ENCODE data around the gene MTG2. TPM values are rescaled to one million over a fixed set of nuclear protein-coding genes. Genes with fewer than 3 reads are reported as not detected.
A peak's percentile ranks its signal among the peaks of the same experiment; 100 is the strongest.

Gene MTG2
- total and polyA plus RNA-seq, 2 of the 13 experiments (the other 11 are each of a cell fraction or from before 2014, with no cell fraction given) = 20.4 to 37.8 TPM

DNA sequence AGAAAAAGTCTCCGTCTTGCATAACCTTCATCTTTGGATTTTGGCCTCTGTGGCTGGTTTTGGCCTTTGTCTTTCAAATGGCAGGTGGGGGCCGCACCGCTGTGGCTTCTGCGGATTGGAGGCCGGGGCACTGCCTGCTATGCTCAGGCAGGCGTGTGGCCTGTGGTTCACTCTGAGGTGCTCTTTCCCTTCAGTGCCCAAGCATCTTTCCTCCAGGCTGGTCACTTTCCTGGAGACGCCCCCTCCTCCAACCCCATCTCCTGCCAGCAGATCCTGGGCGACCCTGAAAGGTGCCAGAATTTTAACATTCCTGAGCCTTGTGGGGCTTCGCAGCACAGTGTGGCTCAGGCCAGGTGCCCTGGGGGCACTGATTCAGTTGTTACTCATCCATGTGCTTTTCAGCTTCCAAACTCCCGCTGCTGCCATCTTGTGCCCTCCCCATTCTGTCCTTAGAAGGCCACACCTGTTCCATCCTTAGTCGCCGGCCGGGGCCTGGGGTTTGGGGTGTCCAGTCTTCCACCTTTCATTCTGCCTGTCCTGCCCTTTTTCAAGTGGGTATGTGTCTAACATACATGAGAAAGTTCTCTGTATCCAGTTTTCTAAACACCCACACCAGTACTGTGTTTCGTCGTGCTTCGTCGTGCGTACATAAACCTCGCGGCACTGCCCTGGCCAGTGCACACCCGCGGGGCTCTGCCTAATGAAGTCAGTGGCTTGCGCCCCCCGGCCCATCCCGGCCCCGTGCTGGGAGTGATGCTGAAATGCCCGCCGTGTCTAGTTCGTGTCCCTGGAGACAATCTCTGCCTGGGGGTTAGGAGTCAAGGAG lies 27.2 kb upstream of the MTG2 start (continued):
- TF ChIP-seq, protein P1, sequence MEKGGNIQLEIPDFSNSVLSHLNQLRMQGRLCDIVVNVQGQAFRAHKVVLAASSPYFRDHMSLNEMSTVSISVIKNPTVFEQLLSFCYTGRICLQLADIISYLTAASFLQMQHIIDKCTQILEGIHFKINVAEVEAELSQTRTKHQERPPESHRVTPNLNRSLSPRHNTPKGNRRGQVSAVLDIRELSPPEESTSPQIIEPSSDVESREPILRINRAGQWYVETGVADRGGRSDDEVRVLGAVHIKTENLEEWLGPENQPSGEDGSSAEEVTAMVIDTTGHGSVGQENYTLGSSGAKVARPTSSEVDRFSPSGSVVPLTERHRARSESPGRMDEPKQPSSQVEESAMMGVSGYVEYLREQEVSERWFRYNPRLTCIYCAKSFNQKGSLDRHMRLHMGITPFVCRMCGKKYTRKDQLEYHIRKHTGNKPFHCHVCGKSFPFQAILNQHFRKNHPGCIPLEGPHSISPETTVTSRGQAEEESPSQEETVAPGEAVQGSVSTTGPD (CRISPR knock-in tag; IDR thresholded peaks at IDR 0.05) = 0 out of 2 replicates have a peak, but pooled peaks have one; percentile 69
- TF ChIP-seq ZMYM3 (CRISPR knock-in tag; IDR thresholded peaks at IDR 0.05) (0 out of 2 replicates have a peak, but pooled peaks have one; percentile 76), ZNF772 (CRISPR knock-in tag; IDR thresholded peaks at IDR 0.05) (peak; percentile 60; the same call in 1 of the 2 replicates), MTA1 (CRISPR knock-in tag; IDR thresholded peaks at IDR 0.05; ENCODE audit: borderline replicate concordance) (peak; percentile 90), ESRRA (CRISPR knock-in tag; IDR thresholded peaks at IDR 0.05; ENCODE audit: low read depth) (peak; percentile 93; the same call in 1 of the 2 replicates), SALL2 (CRISPR knock-in tag; IDR thresholded peaks at IDR 0.05) (no peak)
- TF ChIP-seq, protein P2, sequence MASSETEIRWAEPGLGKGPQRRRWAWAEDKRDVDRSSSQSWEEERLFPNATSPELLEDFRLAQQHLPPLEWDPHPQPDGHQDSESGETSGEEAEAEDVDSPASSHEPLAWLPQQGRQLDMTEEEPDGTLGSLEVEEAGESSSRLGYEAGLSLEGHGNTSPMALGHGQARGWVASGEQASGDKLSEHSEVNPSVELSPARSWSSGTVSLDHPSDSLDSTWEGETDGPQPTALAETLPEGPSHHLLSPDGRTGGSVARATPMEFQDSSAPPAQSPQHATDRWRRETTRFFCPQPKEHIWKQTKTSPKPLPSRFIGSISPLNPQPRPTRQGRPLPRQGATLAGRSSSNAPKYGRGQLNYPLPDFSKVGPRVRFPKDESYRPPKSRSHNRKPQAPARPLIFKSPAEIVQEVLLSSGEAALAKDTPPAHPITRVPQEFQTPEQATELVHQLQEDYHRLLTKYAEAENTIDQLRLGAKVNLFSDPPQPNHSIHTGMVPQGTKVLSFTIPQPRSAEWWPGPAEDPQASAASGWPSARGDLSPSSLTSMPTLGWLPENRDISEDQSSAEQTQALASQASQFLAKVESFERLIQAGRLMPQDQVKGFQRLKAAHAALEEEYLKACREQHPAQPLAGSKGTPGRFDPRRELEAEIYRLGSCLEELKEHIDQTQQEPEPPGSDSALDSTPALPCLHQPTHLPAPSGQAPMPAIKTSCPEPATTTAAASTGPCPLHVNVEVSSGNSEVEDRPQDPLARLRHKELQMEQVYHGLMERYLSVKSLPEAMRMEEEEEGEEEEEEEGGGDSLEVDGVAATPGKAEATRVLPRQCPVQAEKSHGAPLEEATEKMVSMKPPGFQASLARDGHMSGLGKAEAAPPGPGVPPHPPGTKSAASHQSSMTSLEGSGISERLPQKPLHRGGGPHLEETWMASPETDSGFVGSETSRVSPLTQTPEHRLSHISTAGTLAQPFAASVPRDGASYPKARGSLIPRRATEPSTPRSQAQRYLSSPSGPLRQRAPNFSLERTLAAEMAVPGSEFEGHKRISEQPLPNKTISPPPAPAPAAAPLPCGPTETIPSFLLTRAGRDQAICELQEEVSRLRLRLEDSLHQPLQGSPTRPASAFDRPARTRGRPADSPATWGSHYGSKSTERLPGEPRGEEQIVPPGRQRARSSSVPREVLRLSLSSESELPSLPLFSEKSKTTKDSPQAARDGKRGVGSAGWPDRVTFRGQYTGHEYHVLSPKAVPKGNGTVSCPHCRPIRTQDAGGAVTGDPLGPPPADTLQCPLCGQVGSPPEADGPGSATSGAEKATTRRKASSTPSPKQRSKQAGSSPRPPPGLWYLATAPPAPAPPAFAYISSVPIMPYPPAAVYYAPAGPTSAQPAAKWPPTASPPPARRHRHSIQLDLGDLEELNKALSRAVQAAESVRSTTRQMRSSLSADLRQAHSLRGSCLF (CRISPR knock-in tag; IDR thresholded peaks at IDR 0.05; ENCODE audit: borderline replicate concordance) = no peak
- TF ChIP-seq, protein P3, sequence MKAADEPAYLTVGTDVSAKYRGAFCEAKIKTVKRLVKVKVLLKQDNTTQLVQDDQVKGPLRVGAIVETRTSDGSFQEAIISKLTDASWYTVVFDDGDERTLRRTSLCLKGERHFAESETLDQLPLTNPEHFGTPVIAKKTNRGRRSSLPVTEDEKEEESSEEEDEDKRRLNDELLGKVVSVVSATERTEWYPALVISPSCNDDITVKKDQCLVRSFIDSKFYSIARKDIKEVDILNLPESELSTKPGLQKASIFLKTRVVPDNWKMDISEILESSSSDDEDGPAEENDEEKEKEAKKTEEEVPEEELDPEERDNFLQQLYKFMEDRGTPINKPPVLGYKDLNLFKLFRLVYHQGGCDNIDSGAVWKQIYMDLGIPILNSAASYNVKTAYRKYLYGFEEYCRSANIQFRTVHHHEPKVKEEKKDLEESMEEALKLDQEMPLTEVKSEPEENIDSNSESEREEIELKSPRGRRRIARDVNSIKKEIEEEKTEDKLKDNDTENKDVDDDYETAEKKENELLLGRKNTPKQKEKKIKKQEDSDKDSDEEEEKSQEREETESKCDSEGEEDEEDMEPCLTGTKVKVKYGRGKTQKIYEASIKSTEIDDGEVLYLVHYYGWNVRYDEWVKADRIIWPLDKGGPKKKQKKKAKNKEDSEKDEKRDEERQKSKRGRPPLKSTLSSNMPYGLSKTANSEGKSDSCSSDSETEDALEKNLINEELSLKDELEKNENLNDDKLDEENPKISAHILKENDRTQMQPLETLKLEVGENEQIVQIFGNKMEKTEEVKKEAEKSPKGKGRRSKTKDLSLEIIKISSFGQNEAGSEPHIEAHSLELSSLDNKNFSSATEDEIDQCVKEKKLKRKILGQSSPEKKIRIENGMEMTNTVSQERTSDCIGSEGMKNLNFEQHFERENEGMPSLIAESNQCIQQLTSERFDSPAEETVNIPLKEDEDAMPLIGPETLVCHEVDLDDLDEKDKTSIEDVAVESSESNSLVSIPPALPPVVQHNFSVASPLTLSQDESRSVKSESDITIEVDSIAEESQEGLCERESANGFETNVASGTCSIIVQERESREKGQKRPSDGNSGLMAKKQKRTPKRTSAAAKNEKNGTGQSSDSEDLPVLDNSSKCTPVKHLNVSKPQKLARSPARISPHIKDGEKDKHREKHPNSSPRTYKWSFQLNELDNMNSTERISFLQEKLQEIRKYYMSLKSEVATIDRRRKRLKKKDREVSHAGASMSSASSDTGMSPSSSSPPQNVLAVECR (CRISPR knock-in tag; IDR thresholded peaks at IDR 0.05; ENCODE audit: borderline replicate concordance) = peak; percentile 69; the same call in 1 of the 2 replicates
- TF ChIP-seq, protein P4, sequence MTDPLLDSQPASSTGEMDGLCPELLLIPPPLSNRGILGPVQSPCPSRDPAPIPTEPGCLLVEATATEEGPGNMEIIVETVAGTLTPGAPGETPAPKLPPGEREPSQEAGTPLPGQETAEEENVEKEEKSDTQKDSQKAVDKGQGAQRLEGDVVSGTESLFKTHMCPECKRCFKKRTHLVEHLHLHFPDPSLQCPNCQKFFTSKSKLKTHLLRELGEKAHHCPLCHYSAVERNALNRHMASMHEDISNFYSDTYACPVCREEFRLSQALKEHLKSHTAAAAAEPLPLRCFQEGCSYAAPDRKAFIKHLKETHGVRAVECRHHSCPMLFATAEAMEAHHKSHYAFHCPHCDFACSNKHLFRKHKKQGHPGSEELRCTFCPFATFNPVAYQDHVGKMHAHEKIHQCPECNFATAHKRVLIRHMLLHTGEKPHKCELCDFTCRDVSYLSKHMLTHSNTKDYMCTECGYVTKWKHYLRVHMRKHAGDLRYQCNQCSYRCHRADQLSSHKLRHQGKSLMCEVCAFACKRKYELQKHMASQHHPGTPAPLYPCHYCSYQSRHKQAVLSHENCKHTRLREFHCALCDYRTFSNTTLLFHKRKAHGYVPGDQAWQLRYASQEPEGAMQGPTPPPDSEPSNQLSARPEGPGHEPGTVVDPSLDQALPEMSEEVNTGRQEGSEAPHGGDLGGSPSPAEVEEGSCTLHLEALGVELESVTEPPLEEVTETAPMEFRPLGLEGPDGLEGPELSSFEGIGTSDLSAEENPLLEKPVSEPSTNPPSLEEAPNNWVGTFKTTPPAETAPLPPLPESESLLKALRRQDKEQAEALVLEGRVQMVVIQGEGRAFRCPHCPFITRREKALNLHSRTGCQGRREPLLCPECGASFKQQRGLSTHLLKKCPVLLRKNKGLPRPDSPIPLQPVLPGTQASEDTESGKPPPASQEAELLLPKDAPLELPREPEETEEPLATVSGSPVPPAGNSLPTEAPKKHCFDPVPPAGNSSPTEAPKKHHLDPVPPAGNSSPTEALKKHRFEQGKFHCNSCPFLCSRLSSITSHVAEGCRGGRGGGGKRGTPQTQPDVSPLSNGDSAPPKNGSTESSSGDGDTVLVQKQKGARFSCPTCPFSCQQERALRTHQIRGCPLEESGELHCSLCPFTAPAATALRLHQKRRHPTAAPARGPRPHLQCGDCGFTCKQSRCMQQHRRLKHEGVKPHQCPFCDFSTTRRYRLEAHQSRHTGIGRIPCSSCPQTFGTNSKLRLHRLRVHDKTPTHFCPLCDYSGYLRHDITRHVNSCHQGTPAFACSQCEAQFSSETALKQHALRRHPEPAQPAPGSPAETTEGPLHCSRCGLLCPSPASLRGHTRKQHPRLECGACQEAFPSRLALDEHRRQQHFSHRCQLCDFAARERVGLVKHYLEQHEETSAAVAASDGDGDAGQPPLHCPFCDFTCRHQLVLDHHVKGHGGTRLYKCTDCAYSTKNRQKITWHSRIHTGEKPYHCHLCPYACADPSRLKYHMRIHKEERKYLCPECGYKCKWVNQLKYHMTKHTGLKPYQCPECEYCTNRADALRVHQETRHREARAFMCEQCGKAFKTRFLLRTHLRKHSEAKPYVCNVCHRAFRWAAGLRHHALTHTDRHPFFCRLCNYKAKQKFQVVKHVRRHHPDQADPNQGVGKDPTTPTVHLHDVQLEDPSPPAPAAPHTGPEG (CRISPR knock-in tag; IDR thresholded peaks at IDR 0.05) = no peak

Measured in HepG2 (cell line).